ENCODE measurements around the gene TMEM147.

TMEM147 gene

DNA sequence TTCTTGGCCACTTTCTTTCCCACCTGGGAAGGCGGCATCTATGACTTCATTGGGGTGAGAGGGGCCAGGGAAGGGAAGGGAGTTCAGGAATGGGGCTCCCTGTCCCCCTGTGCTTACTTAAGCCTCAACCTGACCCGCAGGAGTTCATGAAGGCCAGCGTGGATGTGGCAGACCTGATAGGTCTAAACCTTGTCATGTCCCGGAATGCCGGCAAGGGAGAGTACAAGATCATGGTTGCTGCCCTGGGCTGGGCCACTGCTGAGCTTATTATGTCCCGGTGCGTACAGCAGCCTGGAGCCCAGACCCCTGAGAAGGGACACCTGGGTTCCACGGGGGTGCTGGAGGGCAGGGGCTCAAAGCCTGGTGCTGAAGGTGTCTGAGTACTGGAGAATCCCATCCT lies 1.1 kb downstream of the TMEM147 start:
- no peak for DNase-seq (ENCODE audit: low read depth, low spot score)

DNA sequence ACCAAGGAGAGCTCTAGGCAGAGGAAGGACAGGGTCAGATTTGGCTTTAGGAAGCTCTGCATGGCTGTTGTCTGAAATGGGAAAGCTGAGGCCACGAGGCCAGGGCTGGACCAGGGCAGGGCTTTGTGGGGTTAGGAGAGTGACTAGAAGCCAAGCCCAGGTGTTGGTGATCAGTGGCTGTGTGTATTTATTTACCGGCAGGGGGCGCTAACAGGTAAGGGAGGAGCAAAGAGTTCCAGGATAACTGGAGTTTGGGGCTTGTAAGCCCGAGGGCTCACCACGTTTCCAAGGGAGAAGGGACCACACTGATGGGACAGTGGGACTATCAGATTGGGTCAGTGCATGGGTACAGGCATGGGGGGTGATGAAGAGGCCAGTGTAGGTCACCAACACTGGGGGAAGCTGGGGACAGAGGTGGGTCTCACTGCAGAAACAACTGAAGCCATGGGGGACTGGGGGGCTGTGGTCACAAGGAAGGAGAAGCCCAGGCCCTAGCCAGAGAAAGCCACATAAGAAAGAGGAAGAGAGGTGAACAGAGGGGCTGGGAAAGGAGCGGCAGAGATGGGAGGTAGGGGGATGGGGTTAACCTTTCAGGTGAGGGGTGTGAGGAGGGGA lies 3.9 kb downstream of the TMEM147 start:
- peak; percentile 12 for DNase-seq (ENCODE audit: low read depth, low spot score)

DNA sequence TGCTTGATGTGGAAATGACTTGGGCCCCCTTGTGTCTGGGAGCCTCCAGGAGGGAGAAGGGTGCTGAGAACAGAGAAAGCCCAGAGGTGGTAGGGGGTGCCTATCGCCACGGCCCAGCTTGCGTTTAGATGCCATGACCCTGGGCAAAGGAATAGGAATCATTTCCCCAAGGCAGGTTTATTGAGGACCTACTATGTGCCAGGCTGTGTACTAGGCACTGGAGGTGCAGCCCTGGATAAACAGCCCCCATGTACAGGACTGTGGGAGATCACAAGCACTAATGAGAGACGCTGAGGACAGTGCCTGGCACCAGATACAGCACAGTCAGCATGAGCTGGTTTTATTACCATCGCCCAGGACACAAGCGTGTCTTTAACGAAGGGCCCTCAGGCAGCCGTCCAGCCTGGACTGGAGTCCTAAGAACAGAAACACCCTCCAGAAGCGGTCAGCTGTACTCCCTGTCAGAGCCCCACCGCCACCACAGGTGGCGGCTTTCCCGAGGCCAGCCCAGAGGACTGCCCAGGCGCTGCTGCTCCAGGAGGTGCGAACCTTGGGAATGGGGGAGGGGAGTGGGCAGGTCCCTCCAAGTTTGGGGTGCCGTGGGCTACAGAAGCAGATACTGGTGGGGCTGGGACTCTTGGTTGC lies 4.6 kb downstream of the TMEM147 start:
- no peak for DNase-seq (ENCODE audit: low read depth, low spot score)

DNA sequence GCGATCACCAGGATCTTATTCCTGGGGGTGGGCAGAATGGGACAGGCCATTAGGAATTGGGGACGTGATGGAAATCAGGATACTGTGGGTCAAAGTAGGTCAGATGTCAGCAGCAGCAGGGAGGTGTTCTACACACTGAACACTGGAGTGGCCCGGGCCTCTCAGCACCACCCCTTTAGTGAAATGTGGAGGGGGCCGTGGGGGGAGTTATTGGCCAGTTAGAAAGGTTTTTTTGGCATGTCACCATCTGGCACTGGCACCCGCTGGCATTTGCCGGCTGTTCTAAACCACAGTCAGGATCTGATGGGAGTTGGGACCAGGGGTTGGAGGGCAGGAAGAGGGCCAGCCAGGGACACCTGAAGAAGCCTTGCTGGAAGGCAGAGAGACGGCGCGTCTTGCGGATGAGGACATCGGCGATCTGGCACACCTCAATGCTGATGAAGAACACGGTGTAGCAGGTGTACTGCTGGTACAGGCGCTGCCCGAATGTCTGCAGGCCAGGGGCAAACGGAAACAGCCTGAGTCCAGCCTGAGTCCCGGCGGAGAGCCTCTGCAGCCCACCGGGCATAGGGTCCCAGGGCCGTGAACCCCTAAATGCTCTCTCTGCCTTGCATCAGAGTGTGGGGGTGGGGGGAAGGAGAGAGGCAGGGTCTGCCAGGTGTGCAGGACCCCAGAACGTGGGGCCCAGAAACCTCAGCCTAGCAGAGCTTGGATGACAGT lies 5.8 kb downstream of the TMEM147 start:
- DNase-seq (ENCODE audit: low read depth, low spot score), result no peak

DNA sequence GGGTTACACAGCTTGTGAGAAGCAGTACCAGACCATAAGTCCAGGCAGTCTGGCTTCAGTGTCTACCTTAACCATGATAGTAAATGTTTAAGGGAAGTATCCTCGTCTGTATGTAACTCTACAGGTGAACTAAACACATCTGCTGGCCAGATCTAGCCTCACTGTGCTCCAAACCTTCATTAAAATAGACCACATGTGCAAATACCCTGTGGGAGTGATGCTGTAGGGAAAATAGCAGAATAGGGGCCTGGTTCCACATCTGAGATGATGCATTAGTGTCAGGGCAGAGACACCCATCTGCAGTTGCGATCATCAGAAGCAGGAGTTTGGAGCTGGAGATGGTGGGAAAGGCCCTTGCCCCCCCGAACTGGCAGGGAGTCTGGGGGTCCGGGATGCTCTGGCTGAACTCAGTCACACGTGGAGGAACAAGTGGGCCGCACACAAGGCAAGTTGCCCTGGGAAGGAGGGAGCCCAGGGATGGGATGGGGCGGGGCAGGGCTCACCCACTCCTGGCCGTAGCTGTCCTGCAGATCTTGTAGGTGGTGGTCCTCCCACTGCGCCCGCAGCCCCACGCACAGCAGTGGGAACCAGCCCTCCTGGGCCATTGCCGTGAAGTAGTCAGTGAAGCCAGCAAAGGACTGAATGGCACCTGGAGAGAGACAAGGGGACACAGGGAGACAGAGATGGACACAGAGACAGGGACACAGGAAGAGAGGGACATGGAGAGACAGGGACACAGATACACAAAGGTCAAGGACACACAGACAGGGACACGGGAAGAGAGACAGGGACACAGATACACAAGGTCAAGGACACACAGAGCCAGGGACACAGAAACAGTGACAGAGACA lies 7.3 kb downstream of the TMEM147 start:
- DNase-seq (ENCODE audit: low read depth, low spot score), result no peak

DNA sequence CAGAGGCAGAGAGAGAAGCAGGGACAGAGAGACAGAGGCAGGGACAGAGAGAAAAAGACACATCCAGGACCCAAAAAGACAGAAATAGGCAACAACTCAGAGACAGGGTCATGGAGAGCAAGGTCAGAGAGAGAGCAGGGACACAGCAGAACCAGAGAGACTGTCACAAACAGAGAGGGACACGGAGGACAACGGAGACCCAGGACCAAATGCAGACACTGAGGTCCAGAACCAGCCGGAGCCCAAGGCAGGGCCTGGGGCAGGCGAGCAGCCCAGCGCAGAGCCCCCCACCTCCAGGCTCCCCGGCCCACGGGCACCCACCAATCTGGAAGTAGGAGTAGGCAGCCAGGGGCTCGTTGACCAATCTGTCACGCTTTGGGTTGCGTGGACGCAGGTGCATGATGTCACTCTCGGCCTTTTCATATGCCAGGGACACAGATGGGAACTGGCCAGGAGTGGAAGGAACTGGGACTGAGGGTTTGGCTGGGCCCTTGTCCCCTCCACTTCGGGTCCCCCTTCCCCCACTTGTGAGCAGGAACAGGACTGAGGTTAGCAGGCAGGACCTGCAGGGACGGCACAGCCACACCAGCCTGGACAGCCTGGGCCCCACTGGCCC lies 8.1 kb downstream of the TMEM147 start:
- DNase-seq (ENCODE audit: low read depth, low spot score), result no peak

DNA sequence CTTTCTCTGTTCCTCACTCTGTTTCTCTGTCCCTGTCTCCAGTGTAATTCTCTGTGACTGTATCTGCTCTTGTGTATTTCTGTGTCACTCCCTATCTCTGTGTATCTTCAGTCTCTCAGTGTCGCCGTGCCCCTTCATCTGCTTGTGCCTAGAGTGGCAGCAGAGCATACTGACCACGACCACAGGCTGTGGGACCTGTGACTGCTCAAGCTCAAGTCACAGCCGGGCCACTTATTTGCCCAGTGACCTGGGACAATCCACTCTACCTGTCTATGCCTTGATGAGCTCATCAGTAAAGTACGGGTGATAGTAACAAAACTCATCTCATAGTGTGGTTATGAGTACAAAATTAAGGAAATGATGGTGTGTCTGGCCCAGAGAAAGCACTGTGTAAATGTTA lies 8.7 kb downstream of the TMEM147 start:
- no peak for DNase-seq (ENCODE audit: low read depth, low spot score)

DNA sequence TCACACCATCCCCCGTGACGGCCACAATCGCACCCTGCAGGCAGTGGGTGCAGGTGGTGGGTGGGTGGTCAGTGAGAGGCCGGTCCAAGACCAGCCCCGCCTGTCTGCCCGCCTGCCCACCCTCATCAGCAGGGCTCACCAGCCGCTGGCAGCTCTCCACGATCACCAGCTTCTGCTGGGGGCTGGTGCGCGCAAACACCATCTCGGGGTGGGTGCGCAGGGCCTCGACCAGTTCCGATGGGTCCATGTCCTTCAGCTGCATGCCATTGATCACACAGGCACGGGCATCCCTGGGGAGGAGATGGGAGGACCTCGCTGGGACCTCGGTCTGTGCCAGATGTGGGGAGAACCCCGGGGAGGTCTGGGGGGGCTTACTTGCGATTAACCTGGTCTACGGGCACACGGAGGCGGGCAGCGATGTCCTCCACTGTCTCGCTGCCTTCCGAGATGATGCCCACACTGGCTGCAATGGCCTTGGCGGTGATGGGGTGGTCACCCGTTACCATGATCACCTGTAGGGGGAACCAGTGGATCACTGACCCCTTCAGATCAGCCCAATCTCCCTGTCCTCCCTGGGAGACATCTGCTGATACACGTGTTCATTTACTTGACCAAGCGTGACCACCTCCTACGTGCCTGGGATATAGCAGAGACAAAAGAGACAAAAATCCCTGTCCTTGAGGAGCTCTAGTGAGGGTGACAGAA lies 10.0 kb downstream of the TMEM147 start:
- no peak for DNase-seq (ENCODE audit: low read depth, low spot score)

DNA sequence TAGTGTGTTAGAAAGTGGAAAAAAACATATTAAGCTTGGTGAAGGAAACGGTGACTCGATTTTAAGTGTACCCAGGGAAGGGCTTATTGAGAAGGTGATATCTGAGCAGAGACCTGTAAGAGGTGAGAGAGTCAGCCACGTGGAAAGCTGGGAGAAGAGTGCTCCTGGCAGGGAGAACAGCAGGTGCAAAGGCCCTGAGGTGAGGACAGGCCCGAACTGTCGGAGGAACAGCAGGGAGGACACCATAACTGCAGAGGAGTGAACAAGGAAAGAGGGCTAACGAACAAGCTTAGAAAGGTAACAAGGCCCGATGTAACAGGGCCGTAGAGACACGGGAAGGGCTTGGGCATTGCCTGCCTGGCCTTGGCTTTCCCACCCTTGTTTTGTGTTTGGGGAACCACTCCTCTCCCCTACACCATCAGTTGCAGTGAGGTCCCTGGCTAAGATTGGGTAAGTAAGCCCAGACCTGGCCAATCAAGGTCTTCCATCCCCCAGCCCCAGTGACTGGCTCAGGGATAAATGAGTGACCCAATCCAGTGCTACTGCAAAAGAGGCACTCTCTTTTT lies 10.7 kb downstream of the TMEM147 start:
- DNase-seq (ENCODE audit: low read depth, low spot score), result no peak

DNA sequence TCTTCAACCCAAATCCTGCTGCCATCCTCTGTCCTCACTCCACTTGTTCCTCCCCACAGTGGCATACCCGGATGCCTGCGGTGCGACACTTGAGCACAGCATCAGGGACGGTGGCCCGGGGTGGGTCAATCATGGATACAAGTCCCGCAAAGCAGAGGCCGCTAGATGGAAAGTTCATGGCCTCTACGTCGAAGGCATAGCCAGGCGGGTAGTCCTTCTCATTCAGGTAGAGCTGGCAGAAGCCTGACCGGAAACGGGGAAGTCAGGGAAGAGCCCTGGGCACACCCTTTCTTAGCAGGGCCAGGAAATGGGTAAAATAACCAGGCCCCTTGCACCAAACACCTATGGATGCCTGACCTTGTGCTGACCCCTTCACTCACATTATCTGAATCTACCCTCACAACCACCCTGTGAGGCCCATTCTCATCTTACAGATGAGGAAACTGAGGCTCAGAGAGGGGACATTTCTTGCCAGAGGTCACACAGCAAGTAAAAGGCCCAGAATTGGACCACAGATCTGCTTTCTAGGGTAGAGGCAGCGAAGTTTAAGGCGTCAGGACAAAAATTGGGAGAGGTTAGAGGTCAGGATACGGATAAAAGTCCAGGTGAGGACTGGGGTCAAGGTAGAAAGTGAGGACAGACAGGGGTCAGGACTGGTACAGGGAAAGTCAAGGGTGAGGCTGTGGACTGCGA lies 11.6 kb downstream of the TMEM147 start:
- DNase-seq (ENCODE audit: low read depth, low spot score), result no peak

DNA sequence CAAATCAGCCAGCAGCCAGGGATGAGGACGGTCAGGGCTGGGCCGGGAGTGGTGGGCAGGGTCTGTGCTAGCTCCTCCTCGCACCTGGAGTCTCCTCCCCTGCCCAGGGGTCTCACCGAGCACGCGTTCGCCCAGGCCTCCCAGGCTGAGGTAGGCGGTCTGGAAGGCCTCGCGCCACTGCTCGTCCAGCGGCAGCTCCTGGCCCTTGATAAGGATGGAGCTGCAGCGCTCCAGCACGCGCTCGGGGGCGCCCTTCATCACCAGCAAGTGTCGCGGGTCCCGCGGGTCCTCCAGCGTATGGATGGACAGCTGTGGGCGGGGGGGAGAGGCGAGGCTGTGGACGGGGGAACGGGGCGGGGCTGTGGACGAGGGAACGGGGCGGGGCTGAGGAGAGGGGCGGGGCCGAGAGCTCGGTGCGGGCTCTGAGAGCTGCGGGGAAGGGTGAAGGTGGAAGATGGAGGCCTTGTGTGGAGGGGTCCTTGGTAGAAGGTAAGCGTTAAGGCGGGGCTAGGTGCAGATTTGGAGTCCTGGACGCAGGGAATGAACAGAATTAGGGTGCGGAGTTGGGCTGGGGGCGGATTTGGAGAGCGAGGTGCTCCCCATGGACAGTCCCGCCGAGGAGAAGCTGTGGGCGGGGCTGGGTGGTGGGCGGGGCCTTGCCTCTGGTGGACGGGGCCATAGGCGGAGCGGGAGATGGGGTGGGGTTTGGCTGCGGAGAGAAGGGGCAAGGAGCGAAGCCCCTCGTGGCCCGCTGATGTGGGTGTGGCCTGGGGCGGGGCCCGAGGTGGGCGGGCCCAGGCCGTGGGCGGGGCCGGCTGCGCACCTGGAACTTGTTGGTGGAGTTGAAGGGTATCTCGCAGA lies 12.3 kb downstream of the TMEM147 start:
- peak; percentile 39 for DNase-seq (ENCODE audit: low read depth, low spot score)

DNA sequence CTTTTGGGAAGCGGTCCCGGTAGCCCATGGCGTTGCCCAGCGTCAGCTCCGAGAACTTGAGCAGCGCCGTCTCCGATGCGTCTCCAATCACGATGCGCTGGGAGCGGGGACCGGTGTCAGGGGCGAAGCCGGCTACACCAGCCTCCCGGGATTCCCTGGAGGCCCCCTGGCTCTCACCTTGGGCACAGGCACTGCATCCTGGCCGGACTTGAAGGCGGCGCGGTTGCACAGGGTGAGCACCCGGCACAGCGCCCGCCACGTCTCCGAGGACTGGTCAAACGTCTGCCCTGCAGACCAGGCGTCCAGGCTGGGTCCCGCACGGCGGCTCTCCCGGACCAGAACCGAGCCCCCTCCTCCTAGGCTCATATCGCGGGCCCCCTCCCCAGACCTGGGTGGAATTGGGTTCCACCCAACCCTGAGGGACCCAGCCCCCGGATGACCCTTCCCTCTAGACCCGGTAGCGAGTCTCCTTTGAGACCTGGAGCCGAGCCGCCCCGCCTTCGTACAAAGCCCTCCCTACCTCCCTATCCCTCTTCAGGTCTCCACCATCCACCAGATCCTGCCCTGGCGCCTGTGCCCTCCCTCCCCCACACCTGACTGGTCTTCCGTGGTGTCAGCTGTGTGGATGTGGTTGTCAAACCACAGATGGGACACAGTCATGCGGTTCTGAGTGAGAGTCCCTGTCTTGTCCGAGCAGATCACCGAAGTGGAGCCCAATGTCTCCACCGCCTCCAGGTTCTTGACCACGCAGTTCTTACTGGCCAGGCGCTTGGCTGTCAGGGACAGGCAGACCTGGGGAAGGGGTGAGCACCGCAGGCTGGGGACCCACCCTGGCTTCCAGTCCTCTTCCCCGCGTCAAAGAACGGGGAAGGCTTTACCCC lies 13.2 kb downstream of the TMEM147 start:
- DNase-seq (ENCODE audit: low read depth, low spot score), result no peak

DNA sequence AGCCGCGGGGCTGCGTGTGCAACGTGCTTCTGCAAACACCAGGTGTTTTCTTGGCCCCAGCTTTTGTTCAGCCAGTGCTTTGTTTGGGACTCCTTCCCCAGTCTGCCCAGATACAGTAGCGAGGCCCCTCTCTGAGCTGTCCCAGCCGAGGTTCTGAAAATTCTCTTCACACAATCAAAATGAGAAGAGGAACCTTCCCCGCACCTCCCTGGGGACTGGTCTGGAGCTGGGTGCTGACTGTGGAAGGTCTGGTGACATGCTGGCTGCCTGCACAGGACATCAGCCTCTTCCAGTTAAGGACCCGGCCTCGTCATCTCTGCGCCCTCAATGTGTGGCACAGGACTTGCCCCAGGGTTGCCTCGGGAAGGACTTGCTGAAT lies 13.8 kb downstream of the TMEM147 start:
- DNase-seq (ENCODE audit: low read depth, low spot score), result no peak

DNA sequence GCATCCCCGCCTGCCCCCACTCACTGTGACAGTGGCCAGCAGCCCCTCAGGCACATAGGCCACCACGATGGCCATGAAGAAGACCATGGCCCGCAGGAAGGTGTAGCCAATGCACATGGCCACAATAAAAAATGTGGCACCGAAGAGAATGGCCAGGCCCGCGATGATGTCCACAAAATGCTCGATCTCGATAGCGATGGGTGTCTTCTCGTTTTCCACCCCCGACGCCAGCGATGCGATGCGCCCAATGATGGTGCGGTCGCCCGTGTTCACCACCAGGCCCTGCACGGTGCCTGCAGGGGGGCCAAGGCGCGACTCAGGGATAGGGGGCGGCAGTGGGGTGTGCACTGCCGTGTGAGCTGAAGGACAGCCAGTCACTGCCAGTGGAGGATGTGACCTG lies 14.4 kb downstream of the TMEM147 start:
- DNase-seq (ENCODE audit: low read depth, low spot score), result no peak

DNA sequence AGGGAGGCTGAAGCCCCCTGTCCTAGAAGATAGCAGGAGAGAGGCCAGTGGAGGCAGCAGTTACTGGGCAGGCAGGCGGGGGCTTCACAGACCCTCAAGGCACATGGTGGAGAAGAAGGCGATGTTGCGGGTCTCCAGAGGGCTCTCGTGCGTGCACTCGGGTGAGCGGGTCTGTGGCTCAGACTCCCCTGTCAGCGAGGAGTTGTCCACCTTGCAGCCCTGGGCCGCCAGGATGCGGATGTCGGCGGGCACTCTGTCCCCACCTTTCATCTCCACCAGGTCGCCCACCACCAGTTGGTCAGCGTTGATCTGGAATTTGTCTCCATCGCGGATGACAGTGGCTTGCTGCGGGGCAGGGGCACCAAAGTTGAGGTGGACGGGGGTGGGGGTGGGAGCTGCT lies 14.8 kb downstream of the TMEM147 start:
- no peak for DNase-seq (ENCODE audit: low read depth, low spot score)

DNA sequence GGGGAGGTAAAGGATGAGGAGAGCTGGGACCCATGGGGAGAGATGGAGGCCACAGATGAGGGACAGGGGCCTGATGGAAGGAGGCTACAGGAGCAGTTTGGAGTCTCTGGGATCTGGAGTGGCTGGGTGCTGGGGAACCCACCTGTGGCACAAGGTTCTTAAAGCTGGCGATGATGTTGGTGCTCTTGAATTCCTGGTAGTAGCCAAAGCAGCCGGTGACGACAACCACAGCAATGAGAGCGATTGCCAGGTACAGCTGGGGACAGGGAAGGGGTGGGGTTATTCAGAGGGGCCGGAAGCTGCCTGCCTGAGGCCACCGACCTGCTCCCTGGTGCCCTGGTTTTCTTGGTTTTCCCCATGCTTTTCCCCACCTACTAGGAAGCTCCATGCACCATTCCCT lies 15.3 kb downstream of the TMEM147 start:
- DNase-seq (ENCODE audit: low read depth, low spot score), result no peak

DNA sequence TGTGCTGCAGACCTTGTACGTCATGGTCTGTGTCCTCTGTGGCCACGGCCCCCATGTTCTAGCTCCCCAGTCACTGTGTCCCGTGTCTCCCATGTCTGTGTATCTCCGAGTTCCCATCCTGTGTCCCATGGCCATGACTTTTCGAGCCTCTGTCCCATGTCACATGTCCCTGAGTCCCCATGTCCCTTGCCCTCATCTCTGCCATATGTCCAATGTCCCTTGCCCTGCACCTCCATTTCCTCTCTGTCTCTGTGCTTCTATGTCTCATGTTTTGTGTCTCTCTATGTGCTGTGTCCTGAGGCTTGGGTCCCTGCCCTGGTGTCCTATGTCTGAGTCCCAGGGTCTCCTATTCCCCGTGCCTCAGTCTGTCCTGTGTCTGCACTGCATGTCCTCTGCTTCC lies 16.0 kb downstream of the TMEM147 start:
- no peak for DNase-seq (ENCODE audit: low read depth, low spot score)

DNA sequence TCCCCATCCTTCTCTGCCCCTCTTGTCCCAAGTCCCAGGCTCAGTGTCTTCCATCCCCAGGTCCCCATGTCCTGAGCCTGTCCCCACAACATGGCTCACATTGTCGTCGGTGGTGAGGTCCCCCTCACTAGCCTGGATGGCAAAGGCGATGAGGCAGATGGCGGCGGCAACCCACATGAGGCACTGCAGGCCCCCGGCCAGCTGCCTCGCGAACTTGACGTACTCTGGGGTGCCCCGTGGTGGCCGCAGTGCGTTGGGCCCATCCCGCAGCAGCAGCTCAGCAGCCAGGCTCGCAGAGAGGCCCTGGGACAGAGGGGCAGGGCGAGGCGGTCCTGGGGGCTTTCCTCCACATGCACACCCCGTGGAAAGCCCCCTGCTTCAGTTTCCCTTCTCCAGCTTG lies 16.9 kb downstream of the TMEM147 start:
- no peak for DNase-seq (ENCODE audit: low read depth, low spot score)

All from activated naive CD8-positive, alpha-beta T cell treated with anti-CD3 and anti-CD28 coated beads, Interleukin-2, amount 50 U/mL, for 16 hours (primary cell).